Fibroblast of skin of right quadriceps (primary cell): ENCODE measurements around the gene HCLS1.
"Not testable (repeated sequence)": the region's sequence is repeated elsewhere in the genome, so short reads cannot be mapped to it uniquely, and the experiment has no call there.

ENCODE experiments used
- DNase-seq: peaks from one replicate; pipeline ENCODE4 v3.0.0-alpha.2; 2013

Gene HCLS1

DNA sequence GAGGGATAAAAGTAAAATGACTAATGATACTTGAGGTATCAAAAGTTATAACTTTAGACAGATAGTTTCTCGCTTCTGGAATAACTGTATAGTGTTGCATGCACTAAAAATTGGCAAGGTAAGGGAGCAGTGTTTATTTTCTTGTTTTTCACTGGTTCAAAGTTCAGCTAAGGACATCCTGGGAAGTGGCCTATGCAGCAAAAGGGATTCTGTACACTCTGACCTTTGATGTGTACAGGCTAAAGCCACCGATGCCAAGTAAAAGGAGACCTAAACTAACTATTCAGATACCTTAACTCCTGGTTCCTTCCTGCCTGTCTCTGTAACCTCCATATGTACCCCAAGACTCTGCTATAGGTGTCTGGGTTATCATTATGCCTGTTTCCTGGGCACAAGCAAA, 65.9 kb downstream of the HCLS1 start:
- DNase-seq, result no peak

DNA sequence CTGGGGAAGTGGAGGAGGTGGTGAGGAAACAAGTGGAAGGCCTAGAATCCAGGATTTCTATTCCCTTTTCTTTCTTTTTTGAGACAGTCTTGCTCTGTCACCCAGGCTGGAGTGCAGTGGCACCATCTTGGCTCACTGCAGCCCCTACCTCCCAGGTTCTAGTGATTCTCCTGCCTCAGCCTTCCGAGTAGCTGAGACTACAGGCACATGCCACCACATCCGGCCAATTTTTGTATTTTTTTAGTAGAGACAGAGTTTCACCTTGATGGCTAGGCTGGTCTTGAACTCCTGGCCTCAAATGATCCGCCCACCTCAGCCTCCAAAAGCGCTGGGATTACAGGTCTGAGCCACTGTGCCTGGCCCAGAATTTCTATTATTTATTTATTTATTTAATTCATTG, 66.9 kb downstream of the HCLS1 start:
- DNase-seq, result not testable (repeated sequence)

DNA sequence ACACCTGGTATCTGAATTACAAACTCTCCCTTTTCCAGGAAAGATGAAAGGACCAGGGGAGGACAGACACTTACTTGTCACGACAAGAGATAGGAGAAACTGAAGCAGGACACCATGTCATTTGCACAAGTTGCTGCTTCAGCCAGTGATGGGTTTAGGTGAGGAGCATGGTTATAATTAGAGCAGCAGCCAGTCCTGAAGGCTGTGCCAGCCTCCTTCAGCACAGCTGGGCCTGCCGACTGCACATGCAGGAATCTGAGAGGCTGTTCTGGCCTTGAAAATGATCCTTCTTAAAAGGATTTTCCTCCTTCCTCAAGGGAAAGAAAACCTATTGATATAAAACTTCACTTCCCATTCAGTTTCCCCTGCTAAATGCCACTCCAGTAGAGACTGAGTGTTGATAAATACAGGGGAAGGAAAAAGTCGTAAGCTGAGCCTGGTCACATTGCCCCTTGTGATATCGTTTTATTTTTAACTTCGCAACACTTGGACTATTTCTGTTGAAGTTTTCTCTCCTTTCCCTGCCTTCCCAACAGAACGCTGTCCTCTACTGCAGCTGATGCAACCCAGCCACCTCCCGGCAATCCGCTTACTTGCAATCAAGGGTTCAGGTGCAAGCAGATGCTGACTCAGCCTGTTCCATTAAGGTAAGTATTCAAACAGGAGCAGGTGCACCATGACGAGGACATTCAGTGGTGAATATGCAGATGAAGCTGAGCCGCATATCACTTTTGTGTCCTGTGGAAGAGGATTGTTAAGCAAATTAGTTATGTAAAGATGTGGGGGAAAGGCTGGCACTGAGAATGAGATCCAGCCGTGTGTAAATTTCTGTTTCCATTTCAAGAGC, 67.6 kb downstream of the HCLS1 start, which contains the start of gene FBXO40:
Gene FBXO40 (plus strand): TSS at position 524 of the 847 bp plus-strand sequence. CDS start 27,197 bp downstream, outside the sequence.
- DNase-seq, result no peak

DNA sequence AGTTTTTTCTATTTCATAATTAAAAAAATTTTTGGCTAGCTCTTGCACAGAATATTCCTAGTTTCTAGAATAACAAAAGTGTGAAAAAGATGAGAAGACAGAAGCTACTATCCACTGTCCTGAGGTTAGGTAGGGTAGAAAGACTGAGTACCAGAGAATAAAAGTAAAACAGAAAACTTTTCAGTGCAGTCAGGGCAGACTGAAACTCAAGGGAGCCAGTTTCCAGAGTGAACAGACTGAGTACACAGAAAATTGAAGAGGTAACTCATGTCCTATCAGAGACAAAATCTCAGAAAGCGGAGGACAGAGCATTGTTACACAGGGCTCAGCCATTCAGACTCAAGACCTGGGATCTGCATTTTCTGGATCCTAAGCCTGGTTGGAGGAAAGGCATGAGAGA, 76.3 kb downstream of the HCLS1 start:
- no peak for DNase-seq

DNA sequence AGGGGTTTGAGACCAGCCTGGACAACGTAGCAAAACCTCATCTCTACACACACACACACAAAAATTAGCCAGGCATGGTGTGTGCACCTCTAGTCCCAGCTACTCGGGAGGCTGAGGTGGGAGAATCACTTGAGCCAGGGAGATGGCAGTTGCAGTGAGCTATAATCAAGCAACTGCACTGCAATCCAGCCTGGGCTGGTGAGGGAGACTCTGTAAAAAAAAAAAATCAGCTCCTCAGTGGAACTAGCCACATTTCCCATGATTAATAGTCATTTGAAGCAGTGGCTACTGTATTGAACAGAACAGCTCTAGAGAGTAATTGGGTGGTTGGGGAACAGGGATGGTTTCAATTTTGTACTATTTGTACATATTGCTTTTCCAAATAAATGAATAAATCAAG, 79.0 kb downstream of the HCLS1 start:
- no peak for DNase-seq
